PC-3 (cell line): ENCODE measurements around the gene LYPD5.

ENCODE experiments used
- EZH2phosphoT487 ChIP-seq: fragments of 300-600 bp; sonication (generic); IDR thresholded peaks from 2 replicates; pipeline ENCODE4 v1.6.1; 2018; ENCODE audit warnings: mild to moderate bottlenecking, antibody characterized with exemption, low read length, borderline replicate concordance
- TF ChIP-seq, protein P1 (sequence below): fragments of 300-600 bp; sonication (generic); conservative IDR thresholded peaks from 2 replicates; pipeline ENCODE4 v1.5.1; 2017; ENCODE audit warnings: antibody characterized with exemption, low read depth, mild to moderate bottlenecking, low read length

DNA sequence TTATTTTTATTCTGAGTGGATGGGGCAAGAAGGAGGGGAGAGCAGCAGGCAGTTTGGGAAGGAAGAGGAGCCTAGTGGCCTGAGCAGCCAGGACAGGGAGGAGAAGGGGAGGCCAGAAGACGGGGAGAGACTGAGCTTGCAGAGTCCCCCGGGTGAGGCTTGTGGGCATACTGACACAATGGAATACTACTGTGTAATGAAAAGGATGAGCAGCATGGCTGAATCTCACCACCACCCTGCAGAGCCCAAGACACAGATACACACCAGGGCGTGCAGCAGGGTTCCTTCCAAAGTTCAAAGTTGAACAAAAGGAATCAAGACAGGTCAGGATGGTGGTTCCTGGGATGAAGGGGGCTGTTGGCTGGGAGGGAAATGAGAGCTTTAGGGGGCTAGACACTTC lies 39.4 kb downstream of the LYPD5 start:
- TF ChIP-seq, protein P1, sequence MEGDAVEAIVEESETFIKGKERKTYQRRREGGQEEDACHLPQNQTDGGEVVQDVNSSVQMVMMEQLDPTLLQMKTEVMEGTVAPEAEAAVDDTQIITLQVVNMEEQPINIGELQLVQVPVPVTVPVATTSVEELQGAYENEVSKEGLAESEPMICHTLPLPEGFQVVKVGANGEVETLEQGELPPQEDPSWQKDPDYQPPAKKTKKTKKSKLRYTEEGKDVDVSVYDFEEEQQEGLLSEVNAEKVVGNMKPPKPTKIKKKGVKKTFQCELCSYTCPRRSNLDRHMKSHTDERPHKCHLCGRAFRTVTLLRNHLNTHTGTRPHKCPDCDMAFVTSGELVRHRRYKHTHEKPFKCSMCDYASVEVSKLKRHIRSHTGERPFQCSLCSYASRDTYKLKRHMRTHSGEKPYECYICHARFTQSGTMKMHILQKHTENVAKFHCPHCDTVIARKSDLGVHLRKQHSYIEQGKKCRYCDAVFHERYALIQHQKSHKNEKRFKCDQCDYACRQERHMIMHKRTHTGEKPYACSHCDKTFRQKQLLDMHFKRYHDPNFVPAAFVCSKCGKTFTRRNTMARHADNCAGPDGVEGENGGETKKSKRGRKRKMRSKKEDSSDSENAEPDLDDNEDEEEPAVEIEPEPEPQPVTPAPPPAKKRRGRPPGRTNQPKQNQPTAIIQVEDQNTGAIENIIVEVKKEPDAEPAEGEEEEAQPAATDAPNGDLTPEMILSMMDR, result no peak
- TF ChIP-seq EZH2phosphoT487, result no peak
